Measurements from ENCODE around the gene PPFIBP2. TPM values are rescaled to one million over a fixed set of nuclear protein-coding genes. Genes with fewer than 3 reads are reported as not detected.
A peak's percentile ranks its signal among the peaks of the same experiment; 100 is the strongest.

The PPFIBP2 gene
- total RNA-seq, 4 donors from 2014 or later: 28.1 to 61.1 (median 49.4) TPM

DNA sequence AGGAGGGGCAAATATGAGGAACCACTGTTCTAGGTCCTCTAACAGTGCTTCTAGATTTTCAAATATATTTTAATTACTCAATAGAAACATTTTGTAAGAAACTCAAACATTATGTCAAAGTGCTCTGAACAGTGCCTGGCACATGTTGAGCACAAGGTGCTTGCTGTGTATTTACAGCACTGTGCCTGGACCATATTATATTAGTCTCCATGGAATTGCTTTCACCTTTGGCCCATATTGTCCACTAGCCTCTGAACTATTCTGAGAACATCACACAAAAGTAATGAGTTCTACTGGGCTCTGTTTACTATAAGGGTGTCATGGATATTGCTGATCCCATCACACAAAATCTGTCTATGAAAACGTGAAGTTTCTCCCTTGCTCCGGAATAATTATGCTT, 76.7 kb downstream of the PPFIBP2 start:
- no peaks in the 10 kb centered on the region for H3K9me3 ChIP-seq
- TF ChIP-seq, protein P1, sequence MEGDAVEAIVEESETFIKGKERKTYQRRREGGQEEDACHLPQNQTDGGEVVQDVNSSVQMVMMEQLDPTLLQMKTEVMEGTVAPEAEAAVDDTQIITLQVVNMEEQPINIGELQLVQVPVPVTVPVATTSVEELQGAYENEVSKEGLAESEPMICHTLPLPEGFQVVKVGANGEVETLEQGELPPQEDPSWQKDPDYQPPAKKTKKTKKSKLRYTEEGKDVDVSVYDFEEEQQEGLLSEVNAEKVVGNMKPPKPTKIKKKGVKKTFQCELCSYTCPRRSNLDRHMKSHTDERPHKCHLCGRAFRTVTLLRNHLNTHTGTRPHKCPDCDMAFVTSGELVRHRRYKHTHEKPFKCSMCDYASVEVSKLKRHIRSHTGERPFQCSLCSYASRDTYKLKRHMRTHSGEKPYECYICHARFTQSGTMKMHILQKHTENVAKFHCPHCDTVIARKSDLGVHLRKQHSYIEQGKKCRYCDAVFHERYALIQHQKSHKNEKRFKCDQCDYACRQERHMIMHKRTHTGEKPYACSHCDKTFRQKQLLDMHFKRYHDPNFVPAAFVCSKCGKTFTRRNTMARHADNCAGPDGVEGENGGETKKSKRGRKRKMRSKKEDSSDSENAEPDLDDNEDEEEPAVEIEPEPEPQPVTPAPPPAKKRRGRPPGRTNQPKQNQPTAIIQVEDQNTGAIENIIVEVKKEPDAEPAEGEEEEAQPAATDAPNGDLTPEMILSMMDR (IDR thresholded peaks at IDR 0.05): no peak
- TF ChIP-seq POLR2A (IDR thresholded peaks at IDR 0.05): no peak
- intact Hi-C loops (cut with DNase I): no loop called here
- H3K27ac ChIP-seq: no peak overlapping the region
- 87 to 93% methylated on average over 2 of the region's 2 CpGs for WGBS, 2 donors
- H3K4me3 ChIP-seq: no peak overlapping the region
- no peaks in the 10 kb centered on the region for H3K27me3 ChIP-seq
- no peaks in the 10 kb centered on the region for H3K36me3 ChIP-seq
- no peak for DNase-seq
- peaks cover 9 to 51% (median 26%) of the 10 kb centered on the region in 3 donors for H3K4me1 ChIP-seq

DNA sequence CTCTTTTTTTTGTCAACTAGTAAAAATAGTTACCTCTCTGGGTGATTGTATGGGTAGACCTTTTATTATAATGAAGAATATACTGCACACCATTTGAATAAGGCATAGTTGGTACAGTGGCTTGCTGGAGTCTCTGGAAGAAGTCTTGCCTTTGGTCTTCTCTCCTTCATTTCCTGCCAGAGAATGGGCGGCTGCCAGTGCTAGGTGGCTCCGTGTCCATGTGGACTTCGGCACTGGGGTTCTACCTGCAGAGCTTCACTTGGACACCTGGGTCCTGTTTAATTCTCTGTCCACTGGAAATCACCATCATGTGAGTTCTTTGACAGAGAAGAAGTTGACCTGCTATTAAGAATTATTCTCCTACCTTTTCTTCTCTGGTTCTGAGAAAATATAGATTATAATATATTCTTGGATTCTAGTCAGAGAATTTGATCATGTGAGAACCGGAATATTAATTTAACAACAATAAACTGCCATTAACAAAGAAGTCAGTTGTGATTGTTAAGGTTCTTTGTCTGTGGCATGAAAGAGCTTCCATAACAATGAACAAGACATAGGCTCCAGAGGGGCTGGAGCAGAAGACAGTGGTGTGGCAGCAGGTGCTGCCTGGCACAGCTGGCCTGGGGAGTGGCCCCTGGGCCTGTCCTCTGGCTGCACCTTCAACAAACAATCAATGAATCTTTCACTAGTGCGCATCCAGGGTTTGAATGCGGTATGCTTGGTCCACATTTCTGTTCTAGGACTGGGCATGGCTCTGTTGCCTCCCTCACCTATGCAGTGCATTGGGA, 77.5 kb downstream of the PPFIBP2 start:
- Histone ChIP-seq H3K9me3 (no peaks in the 10 kb centered on the region), H3K27ac (no peak overlapping the region), H3K36me3 (no peaks in the 10 kb centered on the region), H3K4me1 (peaks cover 15 to 58% (median 30%) of the 10 kb centered on the region in 3 donors), H3K27me3 (no peaks in the 10 kb centered on the region), H3K4me3 (no peak overlapping the region)
- TF ChIP-seq, protein P1 (IDR thresholded peaks at IDR 0.05): no peak
- TF ChIP-seq POLR2A (IDR thresholded peaks at IDR 0.05): no peak
- intact Hi-C loops (cut with DNase I): no loop called here
- no peak for DNase-seq
- 91 to 92% methylated on average over 3 to 4 of the region's 6 CpGs for WGBS, 2 donors

DNA sequence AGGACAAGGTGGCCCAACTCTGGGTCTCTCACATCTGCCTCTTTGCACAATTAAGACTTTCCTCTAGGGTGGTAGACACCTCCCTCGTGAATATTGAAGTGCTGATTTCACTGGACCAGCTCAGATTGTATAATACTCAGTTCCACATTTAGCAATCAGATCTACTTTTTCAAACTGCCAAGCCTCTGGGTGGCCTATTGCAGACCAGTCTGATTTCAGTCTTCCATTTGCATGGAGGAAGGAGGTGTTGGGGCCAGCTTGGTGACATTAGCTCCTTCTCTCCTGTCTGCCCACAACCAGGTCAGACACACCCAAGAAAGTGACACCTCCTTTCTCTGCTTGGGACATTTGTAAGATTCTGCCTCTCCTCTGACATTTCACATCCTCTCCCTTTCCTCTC, 78.2 kb downstream of the PPFIBP2 start:
- H3K4me3 ChIP-seq: no peak overlapping the region
- no peaks in the 10 kb centered on the region for H3K9me3 ChIP-seq
- no peaks in the 10 kb centered on the region for H3K36me3 ChIP-seq
- TF ChIP-seq POLR2A (IDR thresholded peaks at IDR 0.05): no peak
- TF ChIP-seq, protein P1 (IDR thresholded peaks at IDR 0.05): no peak
- H3K27ac ChIP-seq: no peak overlapping the region
- H3K27me3 ChIP-seq: no peaks in the 10 kb centered on the region
- no peak for DNase-seq
- WGBS, 2 donors: 53 to 86% methylated on average over 1 of the region's 1 CpG
- intact Hi-C loops (cut with DNase I): no loop called here
- peaks cover 16 to 63% (median 33%) of the 10 kb centered on the region in 3 donors for H3K4me1 ChIP-seq

DNA sequence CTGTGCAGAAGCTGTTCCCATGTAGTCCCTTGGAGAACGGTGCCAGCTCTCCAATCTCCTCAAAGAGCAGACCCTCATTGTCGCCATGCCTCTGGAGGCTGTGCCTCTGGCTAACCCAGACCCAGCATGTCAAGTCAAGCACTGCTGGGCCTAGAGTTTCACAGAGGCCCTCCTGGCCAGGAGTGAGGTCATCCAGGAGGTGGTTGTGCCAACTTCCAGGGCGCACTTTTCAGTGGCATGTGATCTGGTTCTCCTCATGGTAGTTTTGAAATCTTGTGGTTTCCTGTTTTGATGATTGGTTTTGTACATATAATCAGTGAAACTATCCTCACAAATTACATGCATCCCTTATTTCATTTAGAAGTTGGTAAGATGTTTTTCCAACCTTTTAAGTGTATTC, 78.9 kb downstream of the PPFIBP2 start:
- 81 to 83% methylated on average over 3 of the region's 3 CpGs for WGBS, 2 donors
- H3K27me3 ChIP-seq: no peaks in the 10 kb centered on the region
- no peaks in the 10 kb centered on the region for H3K9me3 ChIP-seq
- peaks cover 23 to 64% (median 33%) of the 10 kb centered on the region in 3 donors for H3K4me1 ChIP-seq
- no peak for DNase-seq
- peaks cover 0 to 5% (median 0%) of the 10 kb centered on the region in 3 donors for H3K36me3 ChIP-seq
- no peak for TF ChIP-seq POLR2A (IDR thresholded peaks at IDR 0.05)
- TF ChIP-seq, protein P1 (IDR thresholded peaks at IDR 0.05): no peak
- H3K4me3 ChIP-seq: no peak overlapping the region
- peak overlapping the region in 2 of 4 donors; percentile 19 to 33 for H3K27ac ChIP-seq
- intact Hi-C loops (cut with DNase I): no loop called here

DNA sequence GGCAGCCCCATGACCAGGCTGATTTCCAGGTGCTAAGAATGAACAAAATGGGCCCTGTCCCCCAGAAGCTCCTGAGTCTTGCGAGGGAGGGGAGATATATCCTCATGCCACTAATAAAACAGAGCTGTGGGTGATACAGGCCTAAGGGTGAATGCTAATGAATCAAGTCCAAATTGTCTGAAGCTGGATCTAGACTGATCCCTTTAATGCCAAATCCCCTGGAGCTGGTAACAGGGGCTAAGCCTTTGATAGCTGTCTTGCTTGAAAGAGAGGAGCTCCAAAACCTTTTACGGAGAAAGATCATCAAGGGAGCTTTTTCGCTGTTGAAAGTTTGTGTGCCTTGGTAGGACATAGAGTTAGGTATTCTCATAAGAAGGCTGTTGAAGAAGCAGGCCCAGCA, 79.7 kb downstream of the PPFIBP2 start:
- H3K9me3 ChIP-seq: no peaks in the 10 kb centered on the region
- no peak overlapping the region for H3K4me3 ChIP-seq
- peaks cover 25 to 71% (median 33%) of the 10 kb centered on the region in 3 donors for H3K4me1 ChIP-seq
- H3K27ac ChIP-seq: peak overlapping the region in 2 of 4 donors; percentile 20 to 33
- DNase-seq: no peak
- WGBS, 2 donors: 71 to 89% methylated on average over 1 to 2 of the region's 3 CpGs
- intact Hi-C loops (cut with DNase I): no loop called here
- no peaks in the 10 kb centered on the region for H3K27me3 ChIP-seq
- H3K36me3 ChIP-seq: peaks cover 0 to 6% (median 0%) of the 10 kb centered on the region in 3 donors
- TF ChIP-seq, protein P1 (IDR thresholded peaks at IDR 0.05): no peak
- TF ChIP-seq POLR2A (IDR thresholded peaks at IDR 0.05): no peak

Data from esophagus squamous epithelium (tissue), 5 donors.